ENCODE measurements around the gene NBAS. TPM values are rescaled to one million over a fixed set of nuclear protein-coding genes. Genes with fewer than 3 reads are reported as not detected.

The NBAS gene
- 37.4 and 49.3 TPM in 2 replicates for total RNA-seq

GRCh38 chr2:15560988-15561573 is at the start of gene NBAS:
Gene NBAS, minus strand, starts transcription at chr2:15561334. Its CDS starts 30 bp downstream, at chr2:15561304.

DNA sequence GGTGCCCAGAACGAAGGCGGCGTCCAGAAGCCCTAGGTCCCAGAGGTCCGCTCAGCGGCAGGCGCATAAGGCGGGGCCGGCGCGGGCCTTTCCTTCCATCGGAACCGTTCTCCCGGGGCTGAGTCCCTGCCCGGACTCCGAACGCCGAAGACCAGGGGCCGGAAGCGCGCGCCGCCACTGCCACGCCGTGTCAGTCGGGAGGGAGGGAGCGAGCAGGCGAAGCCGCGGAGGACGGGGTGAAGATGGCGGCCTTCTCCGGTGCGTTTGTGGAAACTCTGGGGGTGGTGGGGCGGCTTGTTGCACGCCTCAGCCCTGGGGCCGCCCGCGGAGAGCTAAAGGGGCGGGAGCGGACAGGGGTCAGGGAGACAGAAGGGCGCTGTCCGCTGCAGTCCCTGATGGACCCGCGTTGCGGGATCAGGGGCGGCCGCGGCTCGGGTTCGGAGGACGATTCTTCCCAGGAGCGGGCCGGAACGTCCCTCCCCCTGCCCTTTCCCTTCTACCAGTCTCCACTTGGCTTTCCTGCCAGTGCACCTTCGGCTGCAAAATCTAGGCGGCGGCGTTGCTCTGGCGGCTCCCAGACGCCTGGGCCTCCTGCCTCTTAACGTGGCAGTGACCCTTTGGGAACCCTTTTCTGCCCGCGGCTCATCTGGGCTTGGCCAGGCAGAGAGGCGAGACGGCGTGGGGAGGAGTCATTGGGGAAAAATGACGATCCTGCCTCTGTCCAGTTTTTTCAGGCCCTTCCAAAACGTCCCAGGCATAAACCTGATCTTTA is 30.7 kb upstream of the NBAS start, which contains the start of gene DDX1:
DDX1 (plus strand) TSS at position 177 of the 772 bp plus-strand sequence; CDS start at position 243, 66 bp downstream.

Other genes with a start within 250 kb of the NBAS start
- 52.9 and 65.6 TPM in 2 replicates for gene DDX1, start 30.5 kb upstream of the NBAS start, total RNA-seq